KMS-11 (cell line): Measurements from ENCODE around the gene KCNG1.

Experiments
- H2AFZ ChIP-seq: fragments of 200-600 bp; sonication (generic); 2 replicates; pipeline ENCODE4 v1.6.1; 2016; ENCODE audit warnings: antibody characterized with exemption, mixed run types, low read depth
- H3K27ac ChIP-seq: fragments of 200-600 bp; sonication (generic); 2 replicates; pipeline ENCODE4 v1.6.1; 2016; ENCODE audit warnings: mild to moderate bottlenecking, mixed run types
- H3K27me3 ChIP-seq: fragments of 200-600 bp; sonication (generic); 2 replicates; pipeline ENCODE4 v1.6.1; 2017; ENCODE audit warnings: mild to moderate bottlenecking, low read depth, mixed run types, moderate library complexity; ENCODE audit not compliant: insufficient read depth
- H3K36me3 ChIP-seq: fragments of 200-600 bp; sonication (generic); 2 replicates; pipeline ENCODE4 v1.6.1; 2017; ENCODE audit warnings: mild to moderate bottlenecking, mixed run types; ENCODE audit not compliant: insufficient read depth
- H3K4me1 ChIP-seq: fragments of 200-600 bp; sonication (generic); 2 replicates; pipeline ENCODE4 v1.6.1; 2016; ENCODE audit warnings: mild to moderate bottlenecking, low read depth, mixed run types; ENCODE audit not compliant: poor library complexity, severe bottlenecking
- H3K4me2 ChIP-seq: fragments of 200-600 bp; sonication (generic); 2 replicates; pipeline ENCODE4 v1.7.0; 2016; ENCODE audit warnings: mild to moderate bottlenecking, mixed run types
- H3K4me3 ChIP-seq: fragments of 200-600 bp; sonication (generic); IDR thresholded peaks from 2 replicates; pipeline ENCODE4 v1.6.1; 2017; ENCODE audit warnings: low read depth, low read length, mixed read lengths; ENCODE audit not compliant: insufficient read depth
- H3K79me2 ChIP-seq: fragments of 200-600 bp; sonication (generic); 2 replicates; pipeline ENCODE4 v1.6.1; 2016; ENCODE audit warnings: low read depth, mixed run types; ENCODE audit not compliant: insufficient read depth
- H3K9ac ChIP-seq: fragments of 200-600 bp; sonication (generic); 2 replicates; pipeline ENCODE4 v1.6.1; 2016; ENCODE audit warnings: mild to moderate bottlenecking, mixed run types
- H4K20me1 ChIP-seq: fragments of 200-600 bp; sonication (generic); 2 replicates; pipeline ENCODE4 v1.6.1; 2016; ENCODE audit warnings: mild to moderate bottlenecking, mixed run types; ENCODE audit not compliant: insufficient read depth
- CTCF ChIP-seq: fragments of 200-600 bp; sonication (generic); conservative IDR thresholded peaks from 2 replicates; pipeline ENCODE4 v1.6.1; 2017; ENCODE audit warnings: low read depth, mild to moderate bottlenecking, antibody characterized with exemption, low read length, moderate library complexity, mixed read lengths

KCNG1 gene

GRCh38 chr20:50993876-50994275, 29.0 kb downstream of the KCNG1 start:
- Histone ChIP-seq H4K20me1 (no peaks in the 10 kb centered on the region), H3K27me3 (no peaks in the 10 kb centered on the region), H3K4me2 (no peak overlapping the region), H3K4me1 (no peaks in the 10 kb centered on the region), H2AFZ (no peak overlapping the region), H3K79me2 (no peaks in the 10 kb centered on the region), H3K9ac (no peak overlapping the region), H3K36me3 (no peaks in the 10 kb centered on the region), H3K4me3 (no peak overlapping the region), H3K27ac (no peak overlapping the region)
- TF ChIP-seq CTCF = no peak

GRCh38 chr20:50992733-50993457, 30.0 kb downstream of the KCNG1 start:
- Histone ChIP-seq H3K79me2 (no peaks in the 10 kb centered on the region), H3K4me1 (no peaks in the 10 kb centered on the region), H4K20me1 (no peaks in the 10 kb centered on the region), H3K27me3 (no peaks in the 10 kb centered on the region), H3K4me2 (no peak overlapping the region), H3K36me3 (no peaks in the 10 kb centered on the region), H3K27ac (no peak overlapping the region), H3K4me3 (no peak overlapping the region), H2AFZ (no peak overlapping the region), H3K9ac (no peak overlapping the region)
- peak; percentile 88 for TF ChIP-seq CTCF

- no peak overlapping the region for H3K4me2 ChIP-seq
- no peak overlapping the region for H2AFZ ChIP-seq
- no peak for TF ChIP-seq CTCF
- H3K79me2 ChIP-seq = no peaks in the 10 kb centered on the region
- H3K4me3 ChIP-seq = no peak overlapping the region
- H3K36me3 ChIP-seq = no peaks in the 10 kb centered on the region
- no peaks in the 10 kb centered on the region for H4K20me1 ChIP-seq
- H3K27me3 ChIP-seq = no peaks in the 10 kb centered on the region
- H3K4me1 ChIP-seq = no peaks in the 10 kb centered on the region
- H3K9ac ChIP-seq = no peak overlapping the region
- no peak overlapping the region for H3K27ac ChIP-seq
These were observed 30.6 kb downstream of the KCNG1 start for GRCh38 chr20:50992336-50992732.

GRCh38 chr20:50991076-50991475, 31.8 kb downstream of the KCNG1 start:
- no peaks in the 10 kb centered on the region for H3K79me2 ChIP-seq
- H3K9ac ChIP-seq = no peak overlapping the region
- H3K27me3 ChIP-seq = 0 out of 2 replicates have a peak, but pooled peaks cover 2% of the 10 kb centered on the region
- no peaks in the 10 kb centered on the region for H3K4me1 ChIP-seq
- no peak overlapping the region for H2AFZ ChIP-seq
- no peak overlapping the region for H3K4me2 ChIP-seq
- TF ChIP-seq CTCF = no peak
- H3K4me3 ChIP-seq = no peak overlapping the region
- H3K27ac ChIP-seq = no peak overlapping the region
- no peaks in the 10 kb centered on the region for H3K36me3 ChIP-seq
- no peaks in the 10 kb centered on the region for H4K20me1 ChIP-seq
